ENCODE data around the gene KCTD2.
"Not testable (repeated sequence)": the region's sequence is repeated elsewhere in the genome, so short reads cannot be mapped to it uniquely, and the experiment has no call there.

KCTD2 gene

DNA sequence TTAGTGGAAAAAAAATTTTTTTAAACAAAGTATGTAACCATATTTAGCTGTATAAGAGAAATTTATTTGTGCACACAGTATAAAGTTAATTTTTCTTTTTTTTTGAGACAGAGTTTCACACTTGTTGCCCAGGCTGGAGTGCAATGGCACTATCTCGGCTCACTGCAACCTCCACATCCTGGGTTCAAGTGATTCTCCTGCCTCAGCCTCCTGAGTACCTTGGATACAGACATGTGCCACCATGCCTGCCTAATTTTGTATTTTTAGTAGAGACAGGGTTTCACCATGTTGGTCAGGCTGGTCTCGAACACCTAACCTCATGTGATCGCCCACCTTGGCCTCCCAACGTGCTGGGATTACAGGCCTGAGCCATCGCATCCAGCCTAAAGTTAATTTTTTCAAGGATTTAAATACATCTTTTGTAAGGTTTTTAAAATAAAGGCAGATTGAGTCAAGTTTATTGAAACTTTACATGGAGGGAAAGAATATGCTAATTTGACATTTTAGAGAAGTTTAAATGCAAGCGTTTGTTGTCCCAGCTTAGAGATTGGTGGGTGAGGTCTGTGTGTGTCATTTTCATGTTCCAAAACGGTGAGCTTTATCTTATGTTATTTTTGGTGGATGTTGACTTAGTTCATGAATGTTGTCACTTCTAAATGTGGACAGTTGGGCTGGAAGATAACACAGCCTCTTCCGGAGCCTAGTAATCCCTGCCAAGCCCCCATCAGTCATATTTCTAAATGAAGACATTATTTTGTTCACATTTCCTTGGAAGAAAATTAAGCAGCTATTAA is 24.6 kb downstream of the KCTD2 start:
- not testable (repeated sequence) for H3K4me3 ChIP-seq (ENCODE audit: low read depth, low read length); DNase-seq (ENCODE audit: low read depth)

DNA sequence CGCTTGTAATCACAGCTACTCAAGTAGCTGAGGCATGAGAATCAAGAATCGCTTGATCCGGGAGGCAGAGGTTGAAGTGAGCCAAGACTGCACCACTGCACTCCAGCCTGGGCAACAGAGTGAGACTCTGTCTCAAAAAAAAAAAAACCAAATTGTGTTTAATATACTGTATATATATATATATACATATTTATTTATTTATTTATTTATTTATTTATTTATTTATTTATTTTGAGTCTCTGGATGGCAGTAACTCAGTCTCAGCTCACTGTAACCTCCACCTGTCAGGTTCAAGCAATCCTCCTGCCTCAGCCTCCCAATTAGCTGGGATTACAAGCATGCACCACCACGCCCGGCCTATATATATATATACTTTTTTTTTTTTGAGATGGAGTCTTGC is 25.9 kb downstream of the KCTD2 start:
- DNase-seq (ENCODE audit: low read depth); H3K4me3 ChIP-seq (ENCODE audit: low read depth, low read length): not testable (repeated sequence)

DNA sequence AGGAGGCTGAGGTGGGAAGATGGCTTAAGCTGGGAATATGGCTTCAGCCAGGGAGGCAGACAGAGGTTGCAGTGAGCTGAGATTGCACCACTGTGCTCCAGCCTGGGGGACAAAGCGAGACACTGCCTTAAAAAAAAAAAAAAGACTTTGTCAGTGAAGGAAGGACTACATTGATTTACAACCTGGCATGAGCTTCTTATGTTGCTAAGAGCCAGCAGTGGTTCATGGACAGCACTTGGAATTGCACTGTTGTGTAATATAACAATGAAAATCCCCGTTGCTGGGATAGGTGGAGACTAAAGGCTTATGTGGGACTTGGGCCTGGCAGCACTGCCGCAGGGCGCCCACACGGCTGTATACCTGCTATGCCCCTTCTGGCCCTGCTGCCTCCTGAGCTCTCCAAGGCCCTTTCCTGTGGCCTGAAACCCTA is 26.6 kb downstream of the KCTD2 start:
- H3K4me3 ChIP-seq (ENCODE audit: low read depth, low read length), result no peak overlapping the region
- peak; percentile 60 for DNase-seq (ENCODE audit: low read depth)

DNA sequence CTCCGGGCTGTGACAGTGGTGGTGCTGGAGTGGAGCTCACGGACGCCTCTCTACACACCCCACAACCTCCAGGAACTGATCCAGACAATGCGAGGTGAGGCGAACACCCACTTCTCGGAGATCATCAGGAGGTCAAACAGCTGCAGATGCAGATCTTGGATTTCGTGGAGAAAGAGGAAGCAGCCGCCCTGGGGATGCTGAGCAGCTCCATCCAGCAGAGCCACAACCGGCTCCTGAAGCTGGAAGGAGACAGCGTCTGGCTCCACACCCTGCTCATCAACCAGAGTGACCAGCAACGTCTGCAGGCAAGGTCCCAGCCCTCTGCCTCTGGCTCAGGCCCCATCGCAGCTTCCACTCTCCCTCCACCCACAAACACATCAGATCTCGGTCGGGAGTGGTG is 27.5 kb downstream of the KCTD2 start:
- H3K4me3 ChIP-seq (ENCODE audit: low read depth, low read length), result no peak overlapping the region
- no peak for DNase-seq (ENCODE audit: low read depth)

DNA sequence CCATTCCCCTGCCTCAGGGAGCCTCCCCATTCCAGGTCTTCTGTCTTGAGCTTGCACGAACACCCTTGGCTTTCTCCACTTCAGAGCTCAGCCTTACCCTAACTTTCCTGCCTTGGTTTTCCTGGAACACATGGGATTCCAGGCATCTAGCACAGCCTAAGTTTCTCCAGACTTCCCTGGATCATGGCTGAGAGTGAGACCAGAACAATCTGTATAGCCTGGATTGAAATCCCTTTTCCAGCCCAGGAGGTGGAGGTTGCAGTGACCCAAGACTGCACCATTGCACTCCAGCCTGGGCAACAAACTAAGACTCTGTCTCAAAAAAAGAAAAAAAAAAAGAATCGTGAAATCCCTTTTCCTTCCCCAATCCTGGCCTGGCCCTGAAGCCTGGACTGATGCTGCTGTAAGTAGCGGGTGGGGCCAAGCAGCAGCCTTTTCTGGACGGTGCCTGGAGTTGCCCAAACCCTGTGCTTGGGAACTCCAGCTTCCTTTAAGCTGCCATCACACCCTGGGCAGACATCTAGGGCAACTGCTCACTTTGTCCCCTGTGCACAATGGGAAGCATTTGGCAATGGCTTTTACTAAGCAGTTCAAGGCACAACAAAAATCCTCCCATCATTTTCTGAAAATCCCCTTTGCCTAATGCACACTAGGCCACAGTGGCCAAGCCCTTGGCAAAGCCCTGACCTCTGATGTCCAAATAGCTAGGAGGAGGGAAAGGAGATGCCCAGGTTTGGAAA is 28.7 kb downstream of the KCTD2 start:
- no peak overlapping the region for H3K4me3 ChIP-seq (ENCODE audit: low read depth, low read length)
- no peak for DNase-seq (ENCODE audit: low read depth)

DNA sequence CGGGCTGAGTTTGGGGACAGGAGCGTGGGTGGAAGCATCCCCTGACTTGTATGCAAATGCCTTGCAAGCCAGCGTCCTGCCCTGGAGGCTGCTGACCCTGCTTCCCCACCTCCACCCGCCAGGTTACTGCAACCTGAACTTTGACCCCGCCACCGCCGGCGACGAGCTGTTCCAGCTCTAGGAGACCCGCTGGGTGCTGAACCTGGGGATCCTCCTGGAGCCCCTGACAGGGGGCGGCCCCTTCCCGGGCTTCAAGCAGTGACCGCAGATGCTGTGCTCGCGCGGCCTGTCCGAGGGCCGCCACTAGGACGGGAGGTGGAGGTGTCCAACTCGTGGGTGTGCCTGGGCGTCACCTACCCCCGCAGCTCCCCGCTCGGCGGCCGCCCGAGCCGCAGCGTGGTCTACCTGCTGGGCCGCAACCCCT is 30.1 kb downstream of the KCTD2 start:
- H3K4me3 ChIP-seq (ENCODE audit: low read depth, low read length), result no peak overlapping the region
- no peak for DNase-seq (ENCODE audit: low read depth)

DNA sequence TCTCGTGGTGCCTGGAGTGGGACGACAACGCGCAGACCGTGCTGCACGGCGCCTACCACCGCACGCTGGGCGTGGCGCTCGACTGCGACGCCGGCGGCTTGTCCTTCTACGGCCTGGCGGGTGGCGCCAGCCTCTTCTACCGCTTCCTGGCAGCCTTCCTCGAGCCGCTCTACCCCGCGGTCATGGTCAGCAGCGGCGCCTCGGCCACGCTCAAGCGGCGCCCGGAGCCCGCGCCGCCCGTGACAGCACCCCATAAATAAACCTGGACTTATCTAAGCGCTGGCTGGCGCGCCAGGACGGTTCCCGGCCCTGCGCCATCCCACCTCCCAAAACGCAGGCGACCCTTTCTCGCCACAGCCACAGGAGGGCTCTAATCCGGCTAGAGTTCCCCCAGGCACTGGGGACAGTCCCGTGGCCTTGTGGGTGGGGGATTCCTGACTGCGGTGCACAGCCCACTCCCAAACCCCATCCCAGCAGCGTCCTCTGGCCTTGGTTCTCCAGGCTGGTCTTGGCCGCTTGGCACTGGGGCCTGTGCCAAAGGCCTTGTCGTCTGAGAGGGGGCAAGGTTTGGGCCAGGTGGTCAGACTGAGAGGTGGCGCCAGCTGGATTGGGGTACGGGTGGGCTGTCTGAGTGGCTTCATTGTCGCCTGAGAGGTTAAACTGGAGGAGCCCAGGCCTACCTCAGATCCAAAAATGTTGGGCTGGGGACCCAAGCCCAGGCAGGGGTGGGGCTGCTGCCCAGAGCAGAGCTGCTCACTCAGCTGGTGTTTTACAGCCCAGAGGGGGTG is 30.7 kb downstream of the KCTD2 start:
- no peak overlapping the region for H3K4me3 ChIP-seq (ENCODE audit: low read depth, low read length)
- DNase-seq (ENCODE audit: low read depth), result no peak

DNA sequence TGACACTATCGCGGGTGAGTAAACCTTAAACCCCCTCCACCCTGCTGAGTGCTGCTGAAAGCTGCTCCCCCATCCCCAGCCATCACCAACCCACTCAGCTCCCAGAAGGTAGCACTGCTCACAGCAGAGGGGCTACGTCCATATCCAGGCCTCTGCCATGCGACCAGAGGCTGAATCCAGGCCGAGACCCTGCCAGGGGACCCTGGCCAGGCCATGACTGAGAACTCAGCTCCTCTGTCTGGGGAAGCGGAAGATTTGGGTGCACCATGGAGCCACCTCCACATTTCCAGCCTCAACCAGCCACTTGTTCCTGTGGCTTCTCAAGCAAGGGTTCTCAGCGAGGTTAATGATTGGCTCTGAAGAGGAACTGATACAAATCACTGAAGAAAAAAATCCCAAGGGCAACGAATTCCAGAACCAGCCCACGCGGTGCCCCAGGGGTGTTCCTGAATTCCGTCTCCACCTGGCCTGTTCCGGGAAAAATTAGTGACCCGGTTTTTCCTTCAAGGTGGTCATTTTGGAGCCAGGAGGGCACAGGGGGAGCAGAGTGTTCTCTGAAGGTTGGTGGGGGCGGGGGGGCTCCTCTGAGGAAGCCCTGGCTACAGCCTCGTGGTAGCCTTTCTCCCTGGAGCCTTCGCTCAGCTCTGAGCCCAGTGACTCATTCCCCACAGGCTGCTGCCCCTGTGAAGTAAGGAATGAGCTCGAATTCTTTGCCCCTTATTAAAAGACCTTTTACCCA is 31.4 kb downstream of the KCTD2 start:
- H3K4me3 ChIP-seq (ENCODE audit: low read depth, low read length), result no peak overlapping the region
- DNase-seq (ENCODE audit: low read depth), result no peak

DNA sequence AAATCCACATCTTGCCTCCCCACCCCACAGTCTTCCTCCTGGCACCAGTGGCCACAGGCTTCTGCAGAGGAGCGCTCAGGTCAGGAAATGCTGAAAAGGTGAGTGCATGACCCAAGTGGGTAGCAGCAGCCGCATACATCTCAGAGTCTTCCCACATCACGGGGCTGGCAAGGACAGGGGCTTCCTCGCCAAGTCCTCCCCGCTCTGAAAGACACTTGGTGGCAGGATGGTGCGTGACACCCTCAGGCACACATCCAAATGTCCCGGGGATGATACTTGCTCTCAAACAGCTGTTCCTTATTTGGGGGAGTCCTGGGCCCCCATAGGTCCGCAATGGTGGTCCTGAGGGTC is 32.0 kb downstream of the KCTD2 start:
- H3K4me3 ChIP-seq (ENCODE audit: low read depth, low read length), result no peak overlapping the region
- DNase-seq (ENCODE audit: low read depth), result no peak

DNA sequence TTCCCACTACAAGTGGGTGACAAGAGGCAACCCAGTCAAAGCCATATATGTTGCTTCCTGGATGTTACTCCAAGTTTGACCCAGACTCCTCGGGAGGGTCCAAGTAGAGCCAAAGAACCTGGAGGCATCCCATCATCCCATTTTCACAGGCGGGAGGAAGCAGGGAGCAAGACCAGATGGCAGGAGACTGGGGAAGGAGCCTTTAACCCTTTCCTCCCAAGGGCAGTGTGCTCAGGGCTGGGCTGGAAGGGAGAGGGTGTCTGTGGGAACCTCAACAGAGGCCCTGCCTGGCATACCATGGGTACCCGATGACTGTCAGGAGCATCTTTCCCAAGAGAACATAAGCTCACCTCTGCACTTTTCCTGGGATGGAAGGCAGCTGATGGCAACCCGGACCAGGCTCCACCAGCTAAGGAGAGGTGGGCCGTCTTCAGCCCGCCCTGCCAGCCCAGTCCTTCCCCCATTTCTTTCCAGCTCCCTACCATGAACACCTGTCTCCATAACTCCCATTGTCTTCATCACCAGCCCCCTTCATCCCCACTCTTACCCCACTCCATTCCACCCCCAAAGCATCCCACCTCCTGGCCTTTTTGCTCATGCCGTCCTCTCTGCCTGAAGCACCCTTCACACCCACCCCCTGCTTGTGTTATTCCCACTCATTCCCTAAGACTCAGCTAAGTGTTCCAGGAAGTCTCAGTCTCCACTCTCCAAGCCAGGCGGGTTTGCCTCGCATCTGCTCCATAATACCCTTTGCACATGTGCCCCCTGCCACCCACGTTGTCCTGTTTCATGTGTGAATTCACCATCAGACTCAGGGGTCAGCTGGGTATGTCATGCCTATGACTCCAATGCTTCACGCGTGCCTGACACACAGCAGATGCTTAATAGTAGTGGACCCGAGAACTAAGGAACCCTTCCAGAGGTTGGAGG is 34.9 kb downstream of the KCTD2 start:
- no peak for DNase-seq (ENCODE audit: low read depth)
- H3K4me3 ChIP-seq (ENCODE audit: low read depth, low read length), result no peak overlapping the region

DNA sequence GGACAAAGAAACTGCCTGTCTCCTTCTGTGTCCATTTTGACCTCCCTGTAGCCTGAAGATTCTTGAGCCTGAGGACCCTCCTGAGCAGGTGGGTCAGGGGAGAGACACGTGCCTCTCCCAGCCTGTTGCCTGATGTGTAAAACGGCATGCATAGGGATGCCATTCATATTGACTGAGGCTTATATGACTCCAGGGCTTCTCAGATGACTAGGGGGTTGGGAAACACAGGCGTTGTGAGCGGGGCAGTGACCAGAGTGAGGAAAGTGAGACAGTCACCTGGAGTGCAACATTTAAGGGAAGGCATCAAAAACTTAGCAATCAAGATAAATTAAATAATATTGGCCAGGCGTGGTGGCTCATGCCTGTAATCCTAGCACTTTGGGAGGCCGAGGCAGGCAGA is 35.7 kb downstream of the KCTD2 start:
- H3K4me3 ChIP-seq (ENCODE audit: low read depth, low read length), result no peak overlapping the region
- DNase-seq (ENCODE audit: low read depth), result no peak

DNA sequence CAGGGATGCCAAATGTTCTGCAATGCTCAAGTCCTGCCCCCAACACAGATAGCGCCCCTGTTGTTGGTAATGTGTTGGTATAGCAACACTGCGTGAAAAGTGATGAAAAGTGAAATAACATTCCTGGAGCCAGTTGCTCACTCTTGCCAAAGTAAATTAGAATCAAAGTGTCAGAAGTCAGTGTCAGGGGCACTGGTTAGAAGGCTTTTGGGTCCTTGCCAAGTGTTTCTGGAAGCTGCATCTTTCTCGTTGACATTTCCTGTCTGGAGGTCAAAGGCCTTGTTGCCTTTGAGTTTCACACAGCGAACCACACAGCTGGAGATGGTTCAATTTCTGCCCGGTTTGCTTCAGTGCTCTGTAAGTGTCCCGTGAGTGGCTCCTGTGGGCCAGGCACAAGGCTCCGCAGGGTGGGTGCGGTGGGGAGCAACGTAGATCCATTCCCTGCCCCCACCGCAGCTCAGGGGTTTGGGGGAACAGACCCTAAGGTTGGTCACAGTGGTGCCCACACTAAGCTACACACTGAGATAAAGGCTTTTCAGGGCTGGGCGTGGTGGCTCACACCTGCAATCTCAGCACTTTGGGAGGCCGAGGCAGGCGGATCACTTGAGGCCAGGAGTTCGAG is 37.1 kb downstream of the KCTD2 start:
- H3K4me3 ChIP-seq (ENCODE audit: low read depth, low read length), result no peak overlapping the region
- no peak for DNase-seq (ENCODE audit: low read depth)

DNA sequence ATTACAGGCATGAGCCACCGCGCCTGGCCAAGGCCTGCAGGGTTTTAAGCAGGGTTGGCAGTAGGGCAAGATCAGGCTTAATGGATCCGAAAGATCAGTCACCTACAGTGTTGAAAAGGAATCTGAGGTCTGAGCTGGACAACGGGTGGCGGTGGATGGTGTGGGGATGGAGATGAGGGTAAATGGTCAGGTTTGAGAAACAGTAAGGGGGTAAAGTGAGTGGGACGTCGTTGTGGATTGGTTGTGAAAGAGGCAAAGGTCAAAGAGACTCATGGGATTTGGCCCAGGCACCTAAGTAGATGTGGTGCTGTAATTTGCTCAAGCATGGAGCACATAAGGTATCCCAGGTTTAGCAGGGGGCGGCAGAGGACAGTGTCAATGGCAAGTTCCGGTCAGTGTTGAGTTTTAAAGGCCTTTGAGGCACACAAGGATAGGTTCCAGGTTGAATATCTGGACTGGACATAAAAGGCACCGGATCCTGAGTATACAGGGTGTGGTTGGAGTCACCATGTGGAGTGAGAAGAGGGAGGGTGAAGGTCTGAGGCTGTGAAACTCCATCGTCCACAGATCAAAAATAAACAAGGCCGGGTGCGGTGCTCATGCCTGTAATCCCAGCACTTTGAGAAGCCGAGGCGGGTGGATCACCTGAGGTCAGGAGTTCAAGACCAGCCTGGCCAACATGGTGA is 39.6 kb downstream of the KCTD2 start:
- H3K4me3 ChIP-seq (ENCODE audit: low read depth, low read length), result no peak overlapping the region
- no peak for DNase-seq (ENCODE audit: low read depth)

DNA sequence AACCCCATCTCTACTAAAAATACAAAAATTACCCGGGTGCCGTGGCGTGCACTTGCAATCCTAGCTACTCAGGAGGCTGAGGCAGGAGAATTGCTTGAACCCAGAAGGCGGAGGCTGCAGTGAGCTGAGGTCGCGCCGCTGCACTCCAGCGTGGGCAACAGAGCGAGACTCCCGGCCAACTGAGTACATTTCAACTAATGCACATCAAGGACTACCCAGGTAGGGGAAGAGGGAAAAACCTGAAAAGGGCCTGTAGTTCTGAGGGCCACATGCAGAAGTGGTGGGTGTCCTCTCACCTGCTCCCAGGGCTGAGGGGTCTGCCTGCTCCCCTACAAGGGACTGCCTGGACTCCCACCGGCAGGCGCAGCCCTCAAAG is 40.1 kb downstream of the KCTD2 start:
- peak overlapping the region; percentile 57 for H3K4me3 ChIP-seq (ENCODE audit: low read depth, low read length)
- no peak for DNase-seq (ENCODE audit: low read depth)

DNA sequence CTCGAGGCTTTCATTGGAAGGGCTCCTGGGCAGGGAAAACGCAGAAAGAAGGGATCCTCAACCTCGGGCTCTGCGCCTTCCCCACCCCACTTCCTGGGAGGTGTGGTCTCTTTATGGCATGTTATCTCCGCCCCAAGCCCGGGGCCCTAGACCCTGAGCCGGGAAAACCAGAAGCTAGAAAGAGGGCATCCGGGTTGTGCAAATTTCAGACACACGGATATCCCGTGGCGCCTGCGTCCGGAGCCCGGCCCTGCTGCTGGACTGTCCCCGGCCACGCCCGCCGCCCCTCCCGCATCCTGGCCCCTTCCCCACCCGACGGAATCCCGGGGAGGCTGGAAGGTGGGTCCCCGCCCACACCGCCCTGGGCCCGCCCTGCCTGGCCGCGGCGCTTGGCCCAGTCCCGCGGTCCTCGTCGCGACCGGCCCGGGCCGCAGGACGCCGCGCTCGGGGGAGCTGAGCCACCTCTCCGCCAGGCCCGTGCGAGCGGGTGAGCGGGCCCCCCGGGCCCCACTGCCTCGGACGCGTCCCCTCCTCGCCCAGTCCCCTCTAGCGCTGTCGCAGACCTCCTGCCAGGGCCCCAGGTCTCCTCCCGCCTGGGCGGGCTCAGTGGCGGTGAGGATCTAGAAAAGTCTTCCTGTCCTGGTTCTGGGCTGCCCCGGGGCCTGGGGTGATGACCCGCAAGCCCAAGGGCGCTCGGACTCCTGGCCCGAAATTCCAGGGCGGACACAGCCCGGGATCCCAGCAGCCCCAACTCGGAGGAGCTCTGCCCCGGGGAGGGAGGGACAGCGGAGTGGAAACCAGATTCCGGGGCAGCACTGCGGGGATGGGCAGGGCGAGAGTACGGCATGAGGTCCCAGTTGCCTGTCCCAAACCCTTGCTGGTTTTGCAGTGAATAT is 40.8 kb downstream of the KCTD2 start, which contains the start of gene SLC16A5:
TSS of gene SLC16A5 (plus strand) at position 397 of the 896 bp plus-strand sequence. CDS start 5,683 bp downstream, outside the sequence.
- no peak for DNase-seq (ENCODE audit: low read depth)
- H3K4me3 ChIP-seq (ENCODE audit: low read depth, low read length), result peak within 1 kb of the TSS; percentile 57
